IPS-15b (cell line): ENCODE data around the gene CDH5.

ENCODE experiments used
- H3K27me3 ChIP-seq: one replicate; pipeline ENCODE4 v1.6.1; 2013; ENCODE audit warnings: low read length; ENCODE audit not compliant: control insufficient read depth, insufficient read depth
- H3K36me3 ChIP-seq: one replicate; pipeline ENCODE4 v1.6.1; 2013; ENCODE audit warnings: low read length; ENCODE audit not compliant: control insufficient read depth, insufficient read depth
- H3K4me1 ChIP-seq: one replicate; pipeline ENCODE4 v1.6.1; 2013; ENCODE audit warnings: mild to moderate bottlenecking, low read length; ENCODE audit not compliant: control insufficient read depth, insufficient read depth
- H3K4me3 ChIP-seq: one replicate; pipeline ENCODE4 v1.5.1; 2013; ENCODE audit warnings: low read depth, low read length
- H3K9ac ChIP-seq: one replicate; pipeline ENCODE4 v1.6.1; 2013; ENCODE audit warnings: low read depth, mild to moderate bottlenecking, low read length
- H3K9me3 ChIP-seq: one replicate; pipeline ENCODE4 v1.6.1; 2013; ENCODE audit warnings: mild to moderate bottlenecking, low read length; ENCODE audit not compliant: control insufficient read depth, insufficient read depth

CDH5 gene

DNA sequence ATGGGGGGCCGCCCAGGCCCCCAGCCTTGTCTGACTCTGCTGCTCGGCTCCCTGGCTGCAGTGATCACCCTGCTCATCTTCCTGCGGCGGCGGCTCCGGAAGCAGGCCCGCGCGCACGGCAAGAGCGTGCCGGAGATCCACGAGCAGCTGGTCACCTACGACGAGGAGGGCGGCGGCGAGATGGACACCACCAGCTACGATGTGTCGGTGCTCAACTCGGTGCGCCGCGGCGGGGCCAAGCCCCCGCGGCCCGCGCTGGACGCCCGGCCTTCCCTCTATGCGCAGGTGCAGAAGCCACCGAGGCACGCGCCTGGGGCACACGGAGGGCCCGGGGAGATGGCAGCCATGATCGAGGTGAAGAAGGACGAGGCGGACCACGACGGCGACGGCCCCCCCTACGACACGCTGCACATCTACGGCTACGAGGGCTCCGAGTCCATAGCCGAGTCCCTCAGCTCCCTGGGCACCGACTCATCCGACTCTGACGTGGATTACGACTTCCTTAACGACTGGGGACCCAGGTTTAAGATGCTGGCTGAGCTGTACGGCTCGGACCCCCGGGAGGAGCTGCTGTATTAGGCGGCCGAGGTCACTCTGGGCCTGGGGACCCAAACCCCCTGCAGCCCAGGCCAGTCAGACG is 36.2 kb downstream of the CDH5 start:
- Histone ChIP-seq H3K27me3 (peaks cover 13% of the 10 kb centered on the region), H3K4me3 (no peak overlapping the region), H3K9ac (no peak overlapping the region), H3K9me3 (no peaks in the 10 kb centered on the region), H3K36me3 (no peaks in the 10 kb centered on the region), H3K4me1 (peaks cover 2% of the 10 kb centered on the region)

DNA sequence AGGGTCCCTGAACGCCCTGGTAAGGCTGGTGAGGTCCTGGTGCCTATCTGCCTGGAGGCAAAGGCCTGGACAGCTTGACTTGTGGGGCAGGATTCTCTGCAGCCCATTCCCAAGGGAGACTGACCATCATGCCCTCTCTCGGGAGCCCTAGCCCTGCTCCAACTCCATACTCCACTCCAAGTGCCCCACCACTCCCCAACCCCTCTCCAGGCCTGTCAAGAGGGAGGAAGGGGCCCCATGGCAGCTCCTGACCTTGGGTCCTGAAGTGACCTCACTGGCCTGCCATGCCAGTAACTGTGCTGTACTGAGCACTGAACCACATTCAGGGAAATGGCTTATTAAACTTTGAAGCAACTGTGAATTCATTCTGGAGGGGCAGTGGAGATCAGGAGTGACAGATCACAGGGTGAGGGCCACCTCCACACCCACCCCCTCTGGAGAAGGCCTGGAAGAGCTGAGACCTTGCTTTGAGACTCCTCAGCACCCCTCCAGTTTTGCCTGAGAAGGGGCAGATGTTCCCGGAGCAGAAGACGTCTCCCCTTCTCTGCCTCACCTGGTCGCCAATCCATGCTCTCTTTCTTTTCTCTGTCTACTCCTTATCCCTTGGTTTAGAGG is 37.1 kb downstream of the CDH5 start:
- Histone ChIP-seq H3K4me1 (peaks cover 2% of the 10 kb centered on the region), H3K36me3 (no peaks in the 10 kb centered on the region), H3K9me3 (no peaks in the 10 kb centered on the region), H3K9ac (no peak overlapping the region), H3K4me3 (no peak overlapping the region), H3K27me3 (peaks cover 19% of the 10 kb centered on the region)

DNA sequence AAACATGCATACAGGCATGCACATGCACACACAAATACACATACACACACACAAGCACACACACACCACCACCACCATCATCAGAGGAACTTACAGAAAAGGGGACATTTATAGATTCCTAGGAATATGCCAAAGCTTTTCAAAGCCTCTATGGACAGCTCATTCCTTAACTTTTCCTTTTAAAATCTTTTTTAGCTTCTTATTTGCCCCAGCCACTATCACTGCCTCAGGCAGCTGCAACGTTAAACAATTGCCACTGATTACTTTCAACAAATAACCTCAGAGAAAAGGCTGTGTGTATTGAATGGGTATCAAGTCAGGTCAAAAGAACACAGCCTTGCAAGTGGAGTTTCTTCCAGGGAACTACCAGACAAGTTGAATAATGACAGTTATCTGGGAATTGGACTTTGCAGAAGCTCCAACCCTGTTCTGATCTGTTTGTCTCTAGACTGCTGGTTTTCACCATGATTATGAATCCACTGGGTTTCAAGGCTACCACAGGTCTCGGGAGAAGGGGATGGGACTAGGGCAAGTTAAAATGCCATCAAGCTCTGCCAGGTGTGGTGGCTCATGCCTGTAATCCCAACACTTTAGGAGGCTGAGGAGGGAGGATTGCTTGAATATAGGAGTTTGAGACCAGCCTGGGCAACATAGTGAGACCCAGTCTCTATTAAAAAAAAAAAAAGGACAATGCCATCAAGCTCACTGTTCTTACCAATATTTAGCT is 38.7 kb downstream of the CDH5 start:
- no peak overlapping the region for H3K9ac ChIP-seq
- H3K4me3 ChIP-seq, result no peak overlapping the region
- H3K36me3 ChIP-seq, result no peaks in the 10 kb centered on the region
- H3K27me3 ChIP-seq, result peaks cover 19% of the 10 kb centered on the region
- peaks cover 2% of the 10 kb centered on the region for H3K4me1 ChIP-seq
- no peaks in the 10 kb centered on the region for H3K9me3 ChIP-seq

DNA sequence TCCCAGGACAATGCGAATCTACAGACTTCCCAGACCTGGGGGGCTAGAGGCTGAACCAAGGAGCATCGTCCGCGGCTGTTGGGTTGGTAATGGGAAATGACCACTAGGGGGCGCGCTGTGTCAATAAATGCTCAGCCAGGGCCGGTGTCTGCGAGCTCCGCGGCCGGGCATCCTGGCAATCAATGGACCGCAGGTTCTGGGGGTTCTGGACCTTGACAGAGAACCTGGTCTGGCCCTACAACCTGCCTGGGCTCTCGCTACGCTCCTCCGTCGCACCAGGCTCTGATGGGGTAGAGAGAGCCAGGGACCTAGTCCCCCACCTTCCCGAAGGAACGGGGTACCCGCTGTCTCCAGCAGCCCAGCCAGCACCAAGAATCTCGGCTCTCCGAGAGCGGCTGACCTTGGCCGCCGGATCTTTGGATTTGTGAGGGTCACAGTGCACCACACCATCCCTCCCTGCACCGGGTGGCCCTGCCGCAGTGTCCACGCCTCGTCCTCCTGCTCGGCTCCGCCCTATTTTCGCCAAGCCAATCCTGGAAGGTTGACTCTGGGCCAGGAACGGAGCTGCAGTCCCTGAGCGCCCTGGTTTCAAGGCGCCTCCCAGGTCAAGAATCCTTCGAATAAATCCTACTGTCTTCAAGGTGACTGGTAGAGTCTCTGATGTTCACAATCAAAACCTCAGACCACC is 40.2 kb downstream of the CDH5 start:
- Histone ChIP-seq H3K4me1 (no peaks in the 10 kb centered on the region), H3K27me3 (peaks cover 19% of the 10 kb centered on the region), H3K4me3 (peak overlapping the region; percentile 66), H3K9ac (no peak overlapping the region), H3K36me3 (no peaks in the 10 kb centered on the region), H3K9me3 (no peaks in the 10 kb centered on the region)

DNA sequence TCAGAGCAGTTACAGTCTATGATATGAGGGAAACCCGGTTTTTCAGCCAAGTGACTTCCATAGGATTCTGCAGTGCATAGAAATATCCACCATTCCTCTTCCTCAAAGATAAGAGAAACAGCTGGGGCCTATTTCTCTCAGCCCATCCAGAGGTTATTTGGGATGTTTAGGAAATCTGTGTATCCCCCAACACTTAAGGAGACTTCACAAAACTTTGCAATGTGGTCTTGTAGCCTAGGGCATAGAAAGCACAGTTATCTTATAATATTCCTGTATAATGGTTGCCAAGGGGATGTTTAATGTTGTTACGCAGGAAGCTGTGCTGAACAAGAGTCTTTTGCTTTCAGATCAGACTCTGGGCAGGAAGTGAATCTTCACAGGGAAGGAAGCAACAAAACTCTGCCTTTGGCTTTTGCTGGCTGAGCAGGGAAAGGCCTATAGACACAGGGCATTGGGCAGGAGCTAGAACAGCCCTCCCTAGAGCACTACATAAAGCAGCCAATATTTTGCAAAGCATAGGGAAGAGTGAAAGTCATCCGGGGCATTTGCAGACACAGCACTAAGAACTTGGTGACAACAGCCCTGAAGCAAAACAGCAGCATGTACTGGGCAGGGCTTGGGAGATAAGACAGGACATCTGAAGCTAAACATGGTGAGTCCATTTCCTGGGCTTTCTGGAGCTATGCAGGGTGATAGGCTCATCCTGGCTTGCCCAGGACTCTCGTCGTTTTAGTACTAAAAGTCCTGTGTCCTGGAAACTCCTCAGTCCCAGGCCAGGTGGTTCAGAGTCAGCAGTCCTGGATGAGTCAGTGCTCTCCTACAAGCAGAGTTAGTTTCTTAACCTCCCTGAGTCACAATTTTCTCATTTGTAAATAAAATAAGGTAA is 41.9 kb downstream of the CDH5 start:
- Histone ChIP-seq H3K36me3 (no peaks in the 10 kb centered on the region), H3K4me1 (no peaks in the 10 kb centered on the region), H3K27me3 (peaks cover 19% of the 10 kb centered on the region), H3K9me3 (no peaks in the 10 kb centered on the region), H3K4me3 (no peak overlapping the region), H3K9ac (no peak overlapping the region)

DNA sequence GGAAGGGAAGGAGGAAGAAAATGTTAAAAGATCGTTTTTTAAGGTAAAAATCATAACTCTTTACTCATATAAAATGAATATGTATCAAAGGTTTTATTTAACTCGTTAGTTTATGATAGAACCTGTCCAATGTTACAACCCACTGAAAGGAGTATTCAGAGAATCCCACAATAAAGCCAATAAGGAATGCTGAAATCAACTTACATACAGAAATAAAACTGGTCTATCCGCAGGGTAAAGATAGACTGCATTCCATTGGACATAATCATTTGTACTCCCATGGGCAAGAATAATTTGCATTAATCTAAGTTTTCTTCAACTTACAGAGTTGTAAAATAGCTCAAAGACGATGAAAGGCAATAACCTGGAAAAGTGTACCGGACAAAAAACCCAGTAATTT is 42.7 kb downstream of the CDH5 start:
- Histone ChIP-seq H3K9ac (no peak overlapping the region), H3K9me3 (no peaks in the 10 kb centered on the region), H3K27me3 (peaks cover 17% of the 10 kb centered on the region), H3K4me1 (no peaks in the 10 kb centered on the region), H3K4me3 (no peak overlapping the region), H3K36me3 (no peaks in the 10 kb centered on the region)

DNA sequence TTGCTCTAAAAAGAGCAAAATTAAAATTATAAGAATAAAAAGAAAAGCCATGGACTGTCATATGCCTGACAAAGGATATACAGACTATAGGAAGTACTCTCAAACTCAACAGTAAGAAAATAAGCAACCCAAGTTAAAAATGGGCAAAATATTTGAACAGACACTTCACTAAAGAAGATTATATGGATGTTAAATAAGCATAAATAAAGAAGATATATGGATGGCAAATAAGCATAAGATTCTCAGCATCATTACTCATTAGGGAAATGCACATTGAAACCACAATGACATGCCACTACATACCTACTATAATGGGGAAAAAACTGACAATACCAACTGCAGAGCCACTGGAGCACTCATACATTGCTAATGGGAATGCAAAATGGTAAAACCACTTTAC is 45.7 kb downstream of the CDH5 start:
- H3K9me3 ChIP-seq, result no peaks in the 10 kb centered on the region
- no peak overlapping the region for H3K9ac ChIP-seq
- H3K27me3 ChIP-seq, result peaks cover 6% of the 10 kb centered on the region
- no peak overlapping the region for H3K4me3 ChIP-seq
- H3K36me3 ChIP-seq, result no peaks in the 10 kb centered on the region
- H3K4me1 ChIP-seq, result no peaks in the 10 kb centered on the region

DNA sequence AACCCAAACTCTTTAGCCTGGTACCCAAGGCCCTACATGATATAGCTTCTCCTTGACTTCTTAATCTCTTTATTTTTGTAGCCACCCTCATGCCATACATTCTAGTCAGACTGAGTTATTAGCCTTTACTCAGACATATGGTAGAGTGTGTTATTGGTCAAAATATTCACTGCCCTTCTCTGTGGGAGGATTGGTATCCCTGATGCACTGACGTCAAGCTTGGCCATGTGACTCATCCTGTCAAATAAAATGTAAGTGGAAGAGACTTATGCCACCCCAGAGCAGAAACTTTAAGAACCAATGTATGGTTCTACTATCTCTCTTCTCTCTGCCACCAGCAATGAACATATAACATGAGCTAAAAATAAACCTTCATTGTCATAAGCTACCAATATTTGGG is 48.4 kb downstream of the CDH5 start:
- H3K27me3 ChIP-seq, result no peaks in the 10 kb centered on the region
- no peaks in the 10 kb centered on the region for H3K36me3 ChIP-seq
- H3K4me1 ChIP-seq, result no peaks in the 10 kb centered on the region
- H3K4me3 ChIP-seq, result no peak overlapping the region
- H3K9me3 ChIP-seq, result no peaks in the 10 kb centered on the region
- no peak overlapping the region for H3K9ac ChIP-seq

DNA sequence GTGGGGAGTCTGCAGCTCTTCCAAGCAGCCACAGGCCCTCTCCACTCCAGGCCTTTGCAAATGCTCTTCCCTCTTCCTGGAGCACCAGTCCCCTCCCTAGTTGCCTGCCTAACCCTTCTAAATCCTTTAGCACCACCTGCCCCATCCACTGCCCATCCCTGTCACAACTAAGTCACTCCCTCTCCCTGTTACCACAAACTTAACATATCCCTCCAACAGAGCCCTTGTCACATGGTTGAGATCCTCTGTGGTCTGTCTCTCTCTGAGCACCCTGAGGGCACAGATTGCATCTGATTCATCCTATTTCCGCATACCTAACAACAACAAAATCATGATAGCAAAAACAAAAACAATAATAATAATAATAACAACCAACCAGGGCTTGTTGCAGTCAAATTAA is 49.6 kb downstream of the CDH5 start:
- H3K9me3 ChIP-seq, result no peaks in the 10 kb centered on the region
- no peaks in the 10 kb centered on the region for H3K36me3 ChIP-seq
- H3K27me3 ChIP-seq, result peaks cover 4% of the 10 kb centered on the region
- H3K9ac ChIP-seq, result no peak overlapping the region
- no peaks in the 10 kb centered on the region for H3K4me1 ChIP-seq
- H3K4me3 ChIP-seq, result no peak overlapping the region

DNA sequence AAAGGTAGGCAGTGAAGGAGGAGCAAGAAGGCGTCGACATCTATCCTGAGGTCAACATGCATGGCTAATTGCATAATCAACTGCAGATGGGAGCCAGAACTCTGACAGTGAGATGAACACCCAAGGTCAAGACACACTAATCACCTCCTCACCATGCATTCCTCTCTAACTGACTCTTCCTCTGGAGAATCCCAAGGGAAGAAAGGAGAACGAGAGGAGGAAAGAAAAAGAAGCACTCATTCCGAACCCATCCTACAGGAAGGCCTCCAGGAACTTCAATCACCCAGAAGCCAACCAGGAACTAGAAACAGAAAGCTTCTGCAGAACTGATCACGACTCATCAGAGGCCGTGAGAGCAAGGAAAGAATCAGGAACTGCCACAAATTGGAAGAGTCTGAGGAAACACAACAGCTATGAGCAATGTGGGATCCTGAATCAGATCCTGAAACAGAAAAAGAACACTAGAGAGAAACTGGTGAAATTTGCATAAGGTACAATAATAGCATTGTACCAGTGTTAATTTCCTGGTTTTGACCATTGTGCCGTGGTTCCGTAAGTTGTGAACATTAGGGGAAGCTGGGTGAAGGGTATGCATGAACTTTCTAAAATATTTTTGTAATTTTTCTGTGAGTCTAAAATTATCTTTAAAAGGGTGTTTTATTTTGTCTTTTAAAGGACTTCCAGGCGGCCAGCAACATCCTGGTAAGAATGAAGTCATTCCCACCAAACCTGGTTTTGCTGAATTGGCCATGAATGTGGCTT is 50.6 kb downstream of the CDH5 start:
- Histone ChIP-seq H3K4me1 (no peaks in the 10 kb centered on the region), H3K27me3 (peaks cover 8% of the 10 kb centered on the region), H3K36me3 (no peaks in the 10 kb centered on the region), H3K9me3 (no peaks in the 10 kb centered on the region), H3K9ac (no peak overlapping the region), H3K4me3 (no peak overlapping the region)
